ENCODE measurements around the gene EXOC2. TPM values are rescaled to one million over a fixed set of nuclear protein-coding genes. Genes with fewer than 3 reads are reported as not detected.

EXOC2 gene
- total and polyA plus RNA-seq, 2 donors (not counting 3 experiments of a cell fraction or from before 2014, with no cell fraction given), result 18.2 to 30.8 TPM

GRCh38 chr6:527989-528673, 164.8 kb downstream of the EXOC2 start:
- dilution Hi-C loops (cut with MboI; ENCODE audit: extremely low pct_ligation_motif_present, low sequenced_read_pairs), result no loop called here
- Histone ChIP-seq H3K4me1 (ENCODE audit: control insufficient read depth, extremely low read depth, insufficient read depth, low read length) (no peaks in the 10 kb centered on the region), H3K9me1 (replicated peaks; ENCODE audit: control insufficient read depth, extremely low read depth, insufficient read depth, low read length) (no peaks in the 10 kb centered on the region), H3K27me3 (ENCODE audit: control insufficient read depth in 2 of 2, insufficient read depth in 2 of 2, low read length in 2 of 2) (no peaks in the 10 kb centered on the region), H3K9ac (replicated peaks; ENCODE audit: extremely low read depth, insufficient read depth, low read length) (no peak overlapping the region), H2AFZ (ENCODE audit: low read depth, low read length) (no peak overlapping the region), H3K36me3 (ENCODE audit: control insufficient read depth in 2 of 2, extremely low read depth in 1 of 2, insufficient read depth in 2 of 2, low read length in 2 of 2) (peaks cover 0 to 4% of the 10 kb centered on the region in 2 experiments), H3K4me2 (ENCODE audit: insufficient read depth, low read length) (no peak overlapping the region), H3K27ac (ENCODE audit: insufficient read depth, low read depth, low read length) (no peak overlapping the region), H3K79me2 (ENCODE audit: control insufficient read depth, insufficient read depth, low read length) (no peaks in the 10 kb centered on the region), H4K20me1 (replicated peaks; ENCODE audit: control insufficient read depth, extremely low read depth, insufficient read depth, low read length) (no peaks in the 10 kb centered on the region), H3K9me3 (replicated peaks; ENCODE audit: control insufficient read depth, insufficient read depth, low read length) (no peaks in the 10 kb centered on the region), H3K4me3 (replicated peaks in 1 of 3; ENCODE audit: insufficient read depth in 1 of 3, low read depth in 1 of 3, low read length in 3 of 3) (no peak overlapping the region)
- FAIRE-seq (no peak), DNase-seq (ENCODE audit: low read depth, low spot score) (no peak)
- ChIA-PET POLR2A (no interaction called here), CTCF (no interaction called here)
- intact Hi-C loops (cut with micrococcal nuclease), result no loop called here
- BruUV-seq (replicated peaks), result no TSS peak
- TF ChIP-seq FOS (IDR thresholded peaks at IDR 0.05; ENCODE audit: borderline replicate concordance, insufficient read depth, low read length) (no peak), POLR2A (IDR thresholded peaks at IDR 0.05; ENCODE audit: low read depth, low read length) (no peak), EZH2 (IDR thresholded peaks at IDR 0.05; ENCODE audit: borderline replicate concordance, low read depth, low read length, severe bottlenecking) (no peak), GATA2 (IDR thresholded peaks at IDR 0.05; ENCODE audit: insufficient read depth, insufficient read length, low read depth, low read length) (no peak)

- FAIRE-seq, result no peak
- H2AFZ ChIP-seq (ENCODE audit: low read depth, low read length), result no peak overlapping the region
- no peak overlapping the region for H3K4me2 ChIP-seq (ENCODE audit: insufficient read depth, low read length)
- no peaks in the 10 kb centered on the region for H3K9me3 ChIP-seq (replicated peaks; ENCODE audit: control insufficient read depth, insufficient read depth, low read length)
- H4K20me1 ChIP-seq (replicated peaks; ENCODE audit: control insufficient read depth, extremely low read depth, insufficient read depth, low read length), result no peaks in the 10 kb centered on the region
- DNase-seq (ENCODE audit: low read depth, low spot score), result no peak
- H3K79me2 ChIP-seq (ENCODE audit: control insufficient read depth, insufficient read depth, low read length), result no peaks in the 10 kb centered on the region
- H3K36me3 ChIP-seq (ENCODE audit: control insufficient read depth in 2 of 2, extremely low read depth in 1 of 2, insufficient read depth in 2 of 2, low read length in 2 of 2), result peaks cover 0 to 7% of the 10 kb centered on the region in 2 experiments
- H3K27ac ChIP-seq (ENCODE audit: insufficient read depth, low read depth, low read length), result no peak overlapping the region
- POLR2A ChIA-PET, result no interaction called here
- no peaks in the 10 kb centered on the region for H3K27me3 ChIP-seq (ENCODE audit: control insufficient read depth in 2 of 2, insufficient read depth in 2 of 2, low read length in 2 of 2)
- intact Hi-C loops (cut with micrococcal nuclease), result no loop called here
- no peak overlapping the region for H3K9ac ChIP-seq (replicated peaks; ENCODE audit: extremely low read depth, insufficient read depth, low read length)
- H3K4me3 ChIP-seq (replicated peaks in 1 of 3; ENCODE audit: insufficient read depth in 1 of 3, low read depth in 1 of 3, low read length in 3 of 3), result no peak overlapping the region
- dilution Hi-C loops (cut with MboI; ENCODE audit: extremely low pct_ligation_motif_present, low sequenced_read_pairs), result no loop called here
- CTCF ChIA-PET, result interaction anchor here (1.3 kb wide), 1 partner anchor 10 kb away, joined by 3 read pairs; no protein-coding TSS in a partner anchor
- no TSS peak for BruUV-seq (replicated peaks)
- no peaks in the 10 kb centered on the region for H3K4me1 ChIP-seq (ENCODE audit: control insufficient read depth, extremely low read depth, insufficient read depth, low read length)
- no peak for TF ChIP-seq GATA2 (IDR thresholded peaks at IDR 0.05; ENCODE audit: insufficient read depth, insufficient read length, low read depth, low read length)
- TF ChIP-seq POLR2AphosphoS5 (IDR thresholded peaks at IDR 0.05; ENCODE audit: insufficient read depth, low read depth, low read length), result no peak
- TF ChIP-seq MYC (IDR thresholded peaks at IDR 0.05; ENCODE audit: low read depth, low read length), result no peak
- TF ChIP-seq FOS (IDR thresholded peaks at IDR 0.05; ENCODE audit: borderline replicate concordance, insufficient read depth, low read length), result no peak
- no peak for TF ChIP-seq POLR2A (IDR thresholded peaks at IDR 0.05; ENCODE audit: low read depth, low read length)
- no peak for TF ChIP-seq MAX (IDR thresholded peaks at IDR 0.05; ENCODE audit: insufficient read depth, insufficient read length)
- no peak for TF ChIP-seq CTCF (IDR thresholded peaks at IDR 0.05; ENCODE audit: extremely low read depth in 1 of 2, insufficient read depth in 1 of 2, low read depth in 1 of 2, low read length in 2 of 2)
- no peak for TF ChIP-seq JUN (IDR thresholded peaks at IDR 0.05; ENCODE audit: borderline replicate concordance, insufficient read depth, insufficient read length, low read depth)
- TF ChIP-seq EZH2 (IDR thresholded peaks at IDR 0.05; ENCODE audit: borderline replicate concordance, low read depth, low read length, severe bottlenecking), result no peak
- no peaks in the 10 kb centered on the region for H3K9me1 ChIP-seq (replicated peaks; ENCODE audit: control insufficient read depth, extremely low read depth, insufficient read depth, low read length)
These were observed 168.1 kb downstream of the EXOC2 start for GRCh38 chr6:524803-525202.
